Activated CD4-positive, alpha-beta T cell treated with anti-CD3 and anti-CD28 coated beads for 36 hours (primary cell): ENCODE data around the gene PGRMC1. TPM values are rescaled to one million over a fixed set of nuclear protein-coding genes. Genes with fewer than 3 reads are reported as not detected.
"Not testable (repeated sequence)": the region's sequence is repeated elsewhere in the genome, so short reads cannot be mapped to it uniquely, and the experiment has no call there.

Experiments
- ATAC-seq: fragments of 200-7000 bp; cut with Tn5 transposase; one replicate; pipeline ENCODE4 v1.10.0; 2021; ENCODE audit warnings: mild to moderate bottlenecking, moderate library complexity
- CTCF ChIA-PET: fragments of 350-600 bp; sonication (Branson Sonifier 250); formaldehyde crosslinking; loops from one replicate; lab custom pipeline; 2021; ENCODE audit warnings: antibody characterized with exemption; lab: Charles Lee
- POLR2A ChIA-PET: fragments of 350-600 bp; sonication (Branson Sonifier 250); formaldehyde crosslinking; loops from one replicate; lab custom pipeline; 2021; ENCODE audit warnings: antibody characterized with exemption, inconsistent platforms; lab: Charles Lee
- DNase-seq: peaks from one replicate; pipeline ENCODE4 v3.0.0-alpha.2; 2020
- H3K27ac Mint-ChIP-seq: one replicate; pipeline ENCODE4 v1.8.0; 2021; ENCODE audit warnings: mixed read lengths
- H3K27me3 Mint-ChIP-seq: one replicate; pipeline ENCODE4 v1.8.0; 2021; ENCODE audit warnings: mixed read lengths
- H3K36me3 Mint-ChIP-seq: one replicate; pipeline ENCODE4 v1.8.0; 2021; ENCODE audit warnings: low read depth, mixed read lengths
- H3K4me1 Mint-ChIP-seq: one replicate; pipeline ENCODE4 v1.8.0; 2021; ENCODE audit warnings: mixed read lengths
- H3K4me3 Mint-ChIP-seq: one replicate; pipeline ENCODE4 v1.8.0; 2021; ENCODE audit warnings: mild to moderate bottlenecking, moderate library complexity, mixed read lengths
- H3K9me3 Mint-ChIP-seq: one replicate; pipeline ENCODE4 v1.8.0; 2021; ENCODE audit warnings: low read depth, mixed read lengths
- intact Hi-C, 2 experiments: fragments of 100-400 bp; cut with DNase I in 1 of 2; cut with micrococcal nuclease in 1 of 2; formaldehyde crosslinking; loops; one replicate each; pipeline versions ENCODE4 v1.14.2 to v1.15.1; 2022 to 2024; cut with DNase I, micrococcal nuclease
- total RNA-seq, 2 experiments: library from RNA; stranded (reverse); gene quantifications; one replicate each; pipeline ENCODE4 v1.2.3, GENCODE V29; 2021

Gene PGRMC1
- total RNA-seq, 2 experiments from 2014 or later: 30.8 to 37.3 TPM

DNA sequence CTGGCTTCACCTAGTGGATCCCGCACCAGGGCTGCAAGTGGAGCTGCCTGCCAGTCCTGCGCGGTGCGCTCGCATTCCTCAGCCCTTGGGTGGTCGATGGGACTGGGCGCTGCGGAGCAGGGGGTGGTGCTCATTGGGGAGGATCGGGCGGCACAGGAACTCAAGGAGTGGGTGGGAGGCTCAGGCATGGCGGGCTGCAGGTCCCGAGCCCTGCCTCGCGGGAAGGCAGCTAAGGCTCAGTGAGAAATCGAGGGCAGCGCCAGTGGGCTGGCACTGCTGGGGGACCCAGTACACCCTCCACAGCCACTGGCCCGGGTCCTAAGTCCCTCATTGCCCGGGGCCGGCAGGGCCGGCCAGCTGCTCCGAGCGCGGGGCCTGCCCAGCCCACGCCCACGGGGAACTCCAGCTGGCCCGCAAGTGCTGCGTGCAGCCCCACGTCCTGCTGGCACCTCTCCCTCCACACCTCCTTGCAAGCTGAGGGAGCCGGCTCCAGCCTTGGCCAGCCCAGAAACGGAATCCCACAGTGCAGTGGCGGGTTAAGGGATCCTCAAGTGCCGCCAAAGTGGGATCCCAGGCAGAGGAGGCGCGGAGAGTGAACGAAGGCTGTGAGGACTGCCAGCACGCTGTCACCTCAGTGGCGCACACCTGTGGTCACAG is 27.6 kb upstream of the PGRMC1 start:
- intact Hi-C loops: no loop called here
- H3K27ac Mint-ChIP-seq: no peak overlapping the region
- ATAC-seq: no peak
- H3K27me3 Mint-ChIP-seq: peaks cover 15% of the 10 kb centered on the region
- no peaks in the 10 kb centered on the region for H3K36me3 Mint-ChIP-seq
- DNase-seq: no peak
- CTCF ChIA-PET: no interaction called here
- POLR2A ChIA-PET: no interaction called here
- no peak overlapping the region for H3K4me3 Mint-ChIP-seq
- H3K9me3 Mint-ChIP-seq: no peaks in the 10 kb centered on the region
- no peaks in the 10 kb centered on the region for H3K4me1 Mint-ChIP-seq

DNA sequence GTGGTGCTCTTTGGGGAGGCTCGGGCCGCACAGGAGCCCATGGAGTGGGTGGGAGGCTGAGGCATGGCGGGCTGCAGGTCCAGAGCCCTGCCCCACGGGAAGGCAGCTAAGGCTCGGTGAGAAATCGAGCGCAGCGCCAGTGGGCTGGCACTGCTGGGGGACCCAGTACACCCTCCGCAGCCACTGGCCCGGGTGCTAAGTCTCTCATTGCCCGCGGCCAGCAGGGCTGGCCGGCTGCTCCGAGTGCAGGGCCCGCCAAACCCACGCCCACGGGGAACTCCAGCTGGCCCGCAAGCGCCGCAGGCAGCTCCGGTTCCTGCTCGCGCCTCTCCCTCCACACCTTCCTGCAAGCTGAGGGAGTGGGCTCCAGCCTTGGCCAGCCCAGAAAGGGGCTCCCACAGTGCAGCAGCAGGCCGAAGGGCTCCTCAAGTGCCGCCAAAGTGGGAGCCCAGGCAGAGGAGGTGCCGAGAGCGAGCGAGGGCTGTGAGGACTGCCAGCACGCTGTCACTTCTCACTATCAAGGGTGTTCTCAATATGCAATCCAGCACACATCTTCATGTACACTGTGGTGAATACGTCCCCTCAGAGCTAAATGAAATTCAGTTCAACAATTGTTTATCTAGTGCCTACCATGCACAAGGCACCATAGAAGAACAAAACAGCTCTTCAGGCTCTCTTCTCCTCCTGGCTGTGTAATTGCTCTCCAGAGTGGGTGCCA is 25.0 kb upstream of the PGRMC1 start:
- H3K27ac Mint-ChIP-seq, DNase-seq, POLR2A ChIA-PET, H3K36me3 Mint-ChIP-seq, H3K4me3 Mint-ChIP-seq, intact Hi-C loops, H3K4me1 Mint-ChIP-seq, ATAC-seq, H3K9me3 Mint-ChIP-seq, H3K27me3 Mint-ChIP-seq: not testable (repeated sequence)
- CTCF ChIA-PET: interaction anchor here (0.7 kb wide), 1 partner anchor 14 kb away, joined by 3 read pairs; no protein-coding TSS in a partner anchor

DNA sequence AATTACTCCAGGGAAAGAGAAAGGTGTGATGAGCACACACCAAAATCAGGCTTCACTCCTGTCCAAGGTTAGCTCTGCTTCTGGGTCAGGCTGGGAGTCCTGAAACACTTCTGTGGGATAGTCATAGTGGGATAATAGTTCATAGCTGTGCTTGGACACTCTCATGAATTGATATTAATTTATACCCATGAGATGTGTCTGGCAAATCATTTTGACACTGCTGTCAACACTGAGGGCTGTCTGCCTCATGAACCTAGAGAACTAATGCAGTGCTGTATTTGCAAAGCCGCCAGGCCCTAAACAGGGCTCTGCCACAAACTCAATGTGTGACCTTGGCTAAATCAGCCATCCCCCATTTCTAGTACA is 24.5 kb upstream of the PGRMC1 start:
- Mint-ChIP-seq H3K9me3 (no peaks in the 10 kb centered on the region), H3K4me1 (no peaks in the 10 kb centered on the region), H3K27me3 (peaks cover 4% of the 10 kb centered on the region), H3K27ac (no peak overlapping the region), H3K36me3 (no peaks in the 10 kb centered on the region), H3K4me3 (no peak overlapping the region)
- POLR2A ChIA-PET: no interaction called here
- CTCF ChIA-PET: interaction anchor here (0.7 kb wide), 1 partner anchor 15 kb away, joined by 3 read pairs; no protein-coding TSS in a partner anchor
- ATAC-seq: no peak
- DNase-seq: no peak
- intact Hi-C loops: no loop called here

DNA sequence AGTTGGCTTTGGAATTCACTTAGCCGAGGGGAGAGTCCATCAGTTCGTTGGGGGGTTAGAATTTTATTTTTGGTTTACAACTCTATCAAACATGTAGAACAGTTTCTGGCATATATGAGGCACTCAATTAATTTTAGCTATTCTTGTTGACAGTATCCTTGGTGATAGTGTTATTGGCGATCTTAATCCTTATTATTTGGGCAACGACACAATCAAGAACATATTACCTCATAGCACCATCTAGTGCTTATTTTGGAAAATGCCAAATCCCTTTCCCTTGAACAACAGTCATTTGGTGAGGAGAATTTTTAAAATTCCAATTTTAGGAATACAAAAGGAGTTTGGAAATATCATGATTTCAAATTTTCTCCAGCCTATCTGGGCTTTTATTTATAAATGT is 17.9 kb upstream of the PGRMC1 start:
- DNase-seq: no peak
- no peak for ATAC-seq
- ChIA-PET CTCF (interaction anchor here (0.6 to 3.3 kb wide), 3 partner anchors 81 to 99 kb away, joined by 3 to 10 read pairs (median 3); no protein-coding TSS in a partner anchor), POLR2A (no interaction called here)
- Mint-ChIP-seq H3K4me1 (no peaks in the 10 kb centered on the region), H3K4me3 (no peak overlapping the region), H3K27ac (no peak overlapping the region), H3K27me3 (peaks cover 4% of the 10 kb centered on the region), H3K36me3 (no peaks in the 10 kb centered on the region), H3K9me3 (no peaks in the 10 kb centered on the region)
- intact Hi-C loops: loop anchor here (1.0 to 5.0 kb wide), 3 partner anchors 100 to 369 kb away; no protein-coding TSS in a partner anchor

DNA sequence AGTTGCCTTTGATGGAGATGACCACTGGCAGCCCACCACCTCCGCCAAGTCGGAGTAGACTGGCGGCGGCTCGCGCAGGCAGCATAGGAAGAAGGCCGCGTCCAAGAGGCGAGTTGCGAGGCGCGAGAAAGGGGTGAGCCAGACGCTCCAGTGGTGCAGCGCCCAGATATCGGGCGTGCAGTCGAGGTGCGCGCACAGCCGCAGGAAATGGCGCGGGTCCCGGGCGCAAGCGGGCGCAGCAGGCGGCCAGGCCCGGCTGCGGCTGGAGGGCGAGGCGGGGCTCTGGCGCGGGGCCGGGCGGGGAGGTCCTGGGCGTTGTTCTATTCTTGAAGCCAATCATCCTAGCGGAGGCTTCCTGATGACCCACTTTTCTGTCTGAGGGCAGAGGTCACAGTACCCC is 13.2 kb upstream of the PGRMC1 start:
- no peaks in the 10 kb centered on the region for H3K9me3 Mint-ChIP-seq
- peaks cover 11% of the 10 kb centered on the region for H3K27me3 Mint-ChIP-seq
- no peak for DNase-seq
- H3K4me3 Mint-ChIP-seq: no peak overlapping the region
- ChIA-PET CTCF (no interaction called here), POLR2A (no interaction called here)
- H3K36me3 Mint-ChIP-seq: no peaks in the 10 kb centered on the region
- intact Hi-C loops: loop anchor here in 1 of 2 experiments (1.0 kb wide), 1 partner anchor 25 kb away; no protein-coding TSS in a partner anchor
- no peaks in the 10 kb centered on the region for H3K4me1 Mint-ChIP-seq
- no peak overlapping the region for H3K27ac Mint-ChIP-seq
- ATAC-seq: no peak

DNA sequence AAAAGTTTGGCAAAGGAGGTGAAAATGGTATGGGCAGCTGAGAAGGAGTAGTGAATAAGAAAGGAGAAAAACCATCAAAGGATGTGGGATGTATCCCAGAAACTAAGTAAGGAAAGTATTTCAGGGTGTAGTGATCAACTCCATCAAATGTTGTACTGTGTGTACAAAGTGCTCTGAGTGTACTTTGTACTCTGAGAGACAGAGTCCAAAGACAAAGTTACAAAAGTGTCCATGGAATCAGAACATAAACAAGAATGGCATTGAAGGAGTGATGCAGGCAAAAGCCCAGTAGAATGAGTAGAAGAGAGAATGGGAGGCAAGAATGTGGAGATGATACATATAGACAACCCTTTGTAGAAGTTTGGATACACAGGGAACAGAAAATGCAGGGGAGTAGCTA is 12.3 kb upstream of the PGRMC1 start:
- intact Hi-C loops: loop anchor here in 1 of 2 experiments (1.0 kb wide), 1 partner anchor 25 kb away; no protein-coding TSS in a partner anchor
- Mint-ChIP-seq H3K36me3 (no peaks in the 10 kb centered on the region), H3K4me1 (no peaks in the 10 kb centered on the region), H3K27ac (no peak overlapping the region), H3K27me3 (peaks cover 12% of the 10 kb centered on the region), H3K9me3 (no peaks in the 10 kb centered on the region), H3K4me3 (no peak overlapping the region)
- DNase-seq (no peak), ATAC-seq (no peak)
- POLR2A ChIA-PET: no interaction called here
- CTCF ChIA-PET: no interaction called here

DNA sequence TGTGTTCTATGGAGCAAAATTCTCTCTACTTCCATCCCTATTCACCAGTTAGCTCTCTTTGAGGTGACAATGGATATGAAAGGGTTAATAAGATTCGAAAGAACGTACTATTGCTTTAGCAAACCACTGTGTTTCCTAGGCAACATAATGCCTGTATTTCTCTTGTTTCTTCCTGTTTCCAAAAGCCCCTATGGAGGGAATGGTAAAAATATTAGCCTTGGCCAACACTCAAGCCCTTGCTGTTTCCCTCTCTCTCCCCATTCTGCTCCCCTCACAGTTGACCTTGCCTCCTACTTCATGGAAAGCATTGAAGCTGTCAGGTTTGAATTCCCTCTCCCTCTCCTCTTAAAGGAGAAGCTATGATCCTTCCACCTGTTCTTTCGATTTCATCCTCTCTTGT is 9.6 kb upstream of the PGRMC1 start:
- ChIA-PET CTCF (no interaction called here), POLR2A (no interaction called here)
- H3K4me3 Mint-ChIP-seq: no peak overlapping the region
- H3K4me1 Mint-ChIP-seq: no peaks in the 10 kb centered on the region
- intact Hi-C loops: no loop called here
- DNase-seq (no peak), ATAC-seq (no peak)
- H3K27me3 Mint-ChIP-seq: peaks cover 17% of the 10 kb centered on the region
- no peak overlapping the region for H3K27ac Mint-ChIP-seq
- no peaks in the 10 kb centered on the region for H3K9me3 Mint-ChIP-seq
- H3K36me3 Mint-ChIP-seq: no peaks in the 10 kb centered on the region

DNA sequence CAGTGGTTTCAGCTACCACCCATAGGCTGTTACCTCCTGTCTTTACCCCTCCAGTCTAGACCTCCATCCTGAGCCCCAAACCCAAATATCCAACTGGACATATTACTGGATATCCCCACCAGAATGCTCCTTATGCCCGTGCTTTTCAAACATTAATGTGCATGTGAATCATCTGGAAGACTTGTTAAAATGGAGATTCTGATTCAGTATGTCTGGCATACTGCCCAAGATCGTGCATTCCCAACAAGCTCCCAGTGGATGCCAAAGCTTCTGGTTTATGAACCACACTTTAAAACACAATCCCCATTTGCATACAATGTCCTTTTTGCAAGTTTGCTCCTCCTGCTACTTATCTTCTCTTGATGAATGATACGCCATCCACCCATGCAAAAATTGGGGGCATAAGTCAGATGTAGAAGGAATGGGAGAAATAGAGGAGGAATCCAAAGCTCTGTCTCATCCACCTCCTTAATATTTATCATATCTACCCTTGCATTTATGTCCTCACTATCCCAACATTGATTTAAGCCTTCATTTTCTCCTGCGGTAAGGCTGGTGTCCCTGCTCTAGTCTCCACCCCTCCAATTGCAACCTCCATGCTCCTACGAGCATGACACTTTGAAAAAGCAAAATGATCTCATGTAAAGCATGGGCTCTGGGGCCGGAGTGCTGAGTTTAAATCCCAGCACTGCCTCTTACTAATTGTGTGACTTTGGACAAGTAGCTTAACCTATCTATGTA is 7.4 kb upstream of the PGRMC1 start:
- ChIA-PET POLR2A (no interaction called here), CTCF (no interaction called here)

DNA sequence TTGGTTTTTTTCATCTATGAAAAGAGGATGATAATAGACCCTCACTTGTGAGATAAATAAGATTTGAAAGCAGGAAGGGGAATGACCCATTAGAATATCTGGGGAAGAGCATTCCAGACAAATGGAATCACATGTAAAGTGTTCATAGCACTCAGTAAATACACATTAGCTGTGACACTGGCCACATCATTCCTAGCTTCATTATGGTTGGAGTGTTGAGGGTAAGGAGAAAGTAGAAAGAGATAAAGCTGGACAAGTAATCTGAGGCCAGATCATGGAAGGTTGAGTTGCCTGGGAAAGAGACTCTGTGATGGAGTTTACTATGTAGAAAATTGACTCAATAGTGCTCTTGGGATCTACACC is 6.9 kb upstream of the PGRMC1 start:
- Mint-ChIP-seq H3K27ac (no peak overlapping the region), H3K27me3 (peaks cover 14% of the 10 kb centered on the region), H3K4me1 (no peaks in the 10 kb centered on the region), H3K4me3 (no peak overlapping the region), H3K9me3 (no peaks in the 10 kb centered on the region), H3K36me3 (no peaks in the 10 kb centered on the region)
- no peak for DNase-seq
- ATAC-seq: no peak
- ChIA-PET CTCF (no interaction called here), POLR2A (no interaction called here)
- intact Hi-C loops: no loop called here

More for the DNA sequence above, 7.4 kb upstream of the PGRMC1 start:
- intact Hi-C loops: no loop called here
- H3K27me3 Mint-ChIP-seq: peaks cover 17% of the 10 kb centered on the region
- ATAC-seq: no peak
- H3K36me3 Mint-ChIP-seq: no peaks in the 10 kb centered on the region
- DNase-seq: no peak
- no peak overlapping the region for H3K4me3 Mint-ChIP-seq
- H3K27ac Mint-ChIP-seq: no peak overlapping the region
- H3K4me1 Mint-ChIP-seq: no peaks in the 10 kb centered on the region
- H3K9me3 Mint-ChIP-seq: no peaks in the 10 kb centered on the region

DNA sequence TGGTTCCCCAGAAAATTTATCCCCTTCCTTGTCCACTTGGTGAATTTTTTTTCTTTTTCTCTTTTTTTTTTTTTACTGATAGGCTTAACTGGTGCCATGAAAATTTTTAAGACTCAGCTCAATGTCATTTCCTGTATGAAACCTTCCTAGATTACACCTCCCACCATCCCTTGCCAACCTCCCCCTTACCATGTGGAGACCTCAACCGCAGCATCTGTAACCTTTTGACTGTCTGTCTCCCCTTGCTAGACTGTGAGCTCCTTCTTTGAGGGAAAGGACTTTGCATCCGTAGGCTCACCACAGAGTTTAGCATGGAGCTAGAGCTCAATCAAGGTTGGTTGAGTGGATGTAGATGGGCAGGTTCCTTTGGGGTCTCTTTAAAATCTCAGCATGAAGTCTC is 5.2 kb upstream of the PGRMC1 start:
- intact Hi-C loops: loop anchor here in 1 of 2 experiments (10.0 kb wide), 2 partner anchors 256 to 464 kb away; partner anchors contain the start of genes LONRF3 and SEPTIN6
- Mint-ChIP-seq H3K27ac (no peak overlapping the region), H3K9me3 (no peaks in the 10 kb centered on the region), H3K4me1 (peaks cover 3% of the 10 kb centered on the region), H3K27me3 (peaks cover 17% of the 10 kb centered on the region), H3K4me3 (no peak overlapping the region), H3K36me3 (no peaks in the 10 kb centered on the region)
- POLR2A ChIA-PET: no interaction called here
- peak; percentile 58 for ATAC-seq
- DNase-seq: peak; percentile 31
- CTCF ChIA-PET: no interaction called here

DNA sequence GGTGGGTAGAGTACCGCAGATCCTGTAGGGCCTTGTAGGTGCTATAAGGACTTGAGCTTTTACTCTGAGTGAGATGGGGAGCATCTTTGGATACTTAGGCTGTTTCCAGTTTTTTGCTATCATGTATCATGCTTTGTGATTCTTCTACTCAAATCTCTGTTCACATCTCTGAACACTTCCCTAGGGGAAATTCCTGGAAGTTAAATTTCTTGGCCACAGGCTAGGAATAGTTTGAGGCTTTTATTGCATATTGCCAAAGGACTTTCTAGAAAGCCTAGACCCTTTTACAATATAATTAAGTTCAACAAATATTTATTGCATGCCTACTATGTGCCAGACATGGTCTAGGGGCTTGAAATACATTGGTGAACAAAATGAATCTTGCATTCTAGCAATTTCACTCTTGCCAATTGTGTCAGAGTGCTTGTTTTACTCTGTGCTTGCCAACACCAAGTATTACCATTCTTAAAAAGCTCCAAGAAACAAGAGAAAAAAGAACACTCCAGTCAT is 4.1 kb upstream of the PGRMC1 start:
- ATAC-seq (no peak), DNase-seq (no peak)
- Mint-ChIP-seq H3K27me3 (peaks cover 17% of the 10 kb centered on the region), H3K27ac (no peak overlapping the region), H3K4me3 (no peak overlapping the region), H3K4me1 (peaks cover 3% of the 10 kb centered on the region), H3K36me3 (peaks cover under 1% of the 10 kb centered on the region), H3K9me3 (no peaks in the 10 kb centered on the region)
- ChIA-PET CTCF (no interaction called here), POLR2A (no interaction called here)
- intact Hi-C loops: loop anchor here in 1 of 2 experiments (10.0 kb wide), 2 partner anchors 257 to 463 kb away; partner anchors contain the start of genes LONRF3 and SEPTIN6
